Heart left ventricle (tissue), 13 donors: ENCODE data around the gene CLCA2.

Experiments
- CTCF ChIP-seq, 12 donors: fragments of 200-600 bp; sonication (generic) in 4 of 12; IDR thresholded peaks; one replicate each; pipeline versions ENCODE4 v1.5.0 to v1.8.0; 2018 to 2022; ENCODE audit warnings: antibody characterized with exemption in 12 of 12, mild to moderate bottlenecking in 5 of 12
- POLR2A ChIP-seq, 2 donors: fragments of 450-650 bp; IDR thresholded peaks; one replicate each; pipeline ENCODE4 v1.6.1; 2017; ENCODE audit warnings: antibody characterized with exemption in 2 of 2, mild to moderate bottlenecking in 2 of 2, moderate library complexity in 2 of 2
- donor health status: ischemic (EF 13 %, LVEDD 7.1; RV severe dilation, severe dysfunction).
- donor health status: DM: no; HTN: yes; CAD: no.
- donor health status: DM: no; HTN: no; CAD: no.
- donor health status: ischemic (EF 25% LVEDD 6.9; RV normal size, moderate dysfunction).
- donor health status: ischemic (EF 25% LVEDD 5.7; RV mildly dilated, moderate dysfunction).
- donor health status: ischemic (EF 35%, LVEDD 5.7; RV mildly dilated, moderate dysfunction).
- donor health status: nonischemic (EF 11% LVEDD 7.7; RV severe dilation, severe dysfunction).
- donor health status: DM: yes; HTN: yes; CAD: no.
- donor health status: PGD.
- donor health status: ischemic (EF 29% LVEDD 5.4; RV normal size, mild dysfunction).
- donor health status: nonischemic (EF 23%, LVEDD 6.1; RV moderate dilation, normal function).

GRCh38 chr1:86419277-86419903 lies 4.6 kb upstream of the CLCA2 start:
- TF ChIP-seq CTCF (IDR thresholded peaks at IDR 0.05), result peak in 8 of 12 donors; percentile 13 to 59 (median 38)
- no peak for TF ChIP-seq POLR2A (IDR thresholded peaks at IDR 0.05)
